Panc1 (cell line): ENCODE measurements around the gene TESK1. TPM values are rescaled to one million over a fixed set of nuclear protein-coding genes. Genes with fewer than 3 reads are reported as not detected.

Experiments used
- ATAC-seq: fragments of 200-7000 bp; cut with Tn5 transposase; 2 replicates; pipeline ENCODE4 v1.9.1; 2020; ENCODE audit warnings: mild to moderate bottlenecking, moderate library complexity
- BruUV-seq: library from RNA; stranded (reverse); fragments of 400-500 nt; replicated peaks from 2 replicates; lab custom pipeline; 2021; lab: Mats Ljungman, UMichigan
- CTCF ChIA-PET: fragments of 300-600 bp; sonication (Branson Sonifier 250); formaldehyde crosslinking; loops from one replicate; lab custom pipeline; 2022; ENCODE audit warnings: antibody characterized with exemption; lab: Charles Lee
- POLR2A ChIA-PET: fragments of 300-600 bp; sonication (Branson Sonifier 250); formaldehyde crosslinking; loops from one replicate; lab custom pipeline; 2022; ENCODE audit warnings: antibody characterized with exemption; lab: Charles Lee
- DNase-seq: peaks from one replicate; pipeline ENCODE4 v3.0.0-alpha.2; 2010; ENCODE audit warnings: low read depth, low spot score
- H3K27ac ChIP-seq: 2 replicates; pipeline ENCODE4 v1.5.1; 2011; ENCODE audit warnings: mild to moderate bottlenecking, low read length, inconsistent platforms
- H3K27me3 ChIP-seq: fragments of 200-500 bp; sonication (Bioruptor generic); 2 replicates; pipeline ENCODE4 v1.6.0; 2014; ENCODE audit warnings: low read length, inconsistent platforms; ENCODE audit not compliant: control insufficient read depth, insufficient read depth
- H3K36me3 ChIP-seq: fragments of 200-500 bp; sonication (Bioruptor generic); 2 replicates; pipeline ENCODE4 v1.5.1; 2014; ENCODE audit warnings: inconsistent platforms, mild to moderate bottlenecking, low read length, moderate library complexity; ENCODE audit not compliant: control insufficient read depth, insufficient read depth
- H3K4me1 ChIP-seq: 2 replicates; pipeline ENCODE4 v1.5.1; 2011; ENCODE audit warnings: inconsistent platforms, mild to moderate bottlenecking, low read length, moderate library complexity; ENCODE audit not compliant: control insufficient read depth, insufficient read depth
- H3K4me3 ChIP-seq, 2 experiments: 2 replicates each; pipeline ENCODE4 v1.5.1; 2011 to 2012; ENCODE audit warnings: low read depth in 2 of 2, low read length in 2 of 2, mild to moderate bottlenecking in 2 of 2, inconsistent platforms in 1 of 2, moderate library complexity in 1 of 2
- H3K9me3 ChIP-seq: fragments of 200-500 bp; sonication (Bioruptor generic); 2 replicates; pipeline ENCODE4 v1.5.1; 2014; ENCODE audit warnings: low read depth, mild to moderate bottlenecking, inconsistent platforms, low read length, moderate library complexity; ENCODE audit not compliant: control insufficient read depth, insufficient read depth
- CTCF ChIP-seq: fragments of 450-650 bp; IDR thresholded peaks from 2 replicates; pipeline ENCODE4 v1.5.1; 2017; ENCODE audit warnings: mild to moderate bottlenecking
- POLR2AphosphoS5 ChIP-seq: IDR thresholded peaks from 2 replicates; pipeline ENCODE4 v1.6.1; 2012; ENCODE audit warnings: mild to moderate bottlenecking, low read depth, low read length, moderate library complexity
- SIN3A ChIP-seq: IDR thresholded peaks from 2 replicates; pipeline ENCODE4 v1.6.1; 2012; ENCODE audit warnings: low read depth, mild to moderate bottlenecking, low read length, moderate library complexity, borderline replicate concordance; ENCODE audit not compliant: insufficient read depth
- TCF7L2 ChIP-seq: IDR thresholded peaks from 2 replicates; pipeline ENCODE4 v1.6.1; 2011; ENCODE audit warnings: mild to moderate bottlenecking, low read depth, low read length, inconsistent platforms
- in situ Hi-C: cut with HindIII; loops from 2 replicates; pipeline ENCODE4 v1.10.0; 2016; ENCODE audit warnings: low sequenced_read_pairs, low pct_unique_long_range_greater_than_20kb
- intact Hi-C: fragments of 100-400 bp; cut with micrococcal nuclease; formaldehyde crosslinking; loops from one replicate; pipeline ENCODE4 v1.10.0; 2022; ENCODE audit not compliant: unreplicated experiment
- total RNA-seq: library from RNA; stranded (reverse); gene quantifications from one replicate; pipeline ENCODE4 v1.2.1, GENCODE V29; 2021; ENCODE audit not compliant: unreplicated experiment
- TF ChIP-seq, protein P1 (sequence below), 2 experiments: IDR thresholded peaks; 2 replicates each; pipeline ENCODE4 v1.6.1; 2011 to 2012; ENCODE audit warnings: low read depth in 2 of 2, control low read depth in 1 of 2, low read length in 1 of 2, mild to moderate bottlenecking in 1 of 2, moderate library complexity in 1 of 2; ENCODE audit not compliant: insufficient read depth in 1 of 2

Gene TESK1
- total RNA-seq, 1 experiment from 2014 or later: 55.0 TPM

DNA sequence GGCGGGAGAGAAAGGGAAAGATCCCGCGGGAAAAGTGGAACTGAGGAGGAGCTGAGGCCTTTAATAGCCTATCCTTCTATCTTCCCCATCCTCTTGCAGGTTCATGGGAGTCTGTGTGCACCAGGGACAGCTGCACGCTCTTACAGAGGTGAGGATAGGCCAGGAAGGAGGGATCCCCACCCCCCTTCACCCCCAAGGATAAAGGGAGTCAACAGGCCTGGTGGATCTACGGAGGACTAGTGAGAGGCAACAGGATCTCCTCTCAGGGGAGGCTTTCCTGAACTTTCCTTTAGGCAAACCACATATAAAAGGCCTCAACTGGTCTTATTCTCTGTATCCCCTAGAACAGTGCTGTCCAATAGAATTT is 1.1 kb downstream of the TESK1 start:
- in situ Hi-C loops: no loop called here

DNA sequence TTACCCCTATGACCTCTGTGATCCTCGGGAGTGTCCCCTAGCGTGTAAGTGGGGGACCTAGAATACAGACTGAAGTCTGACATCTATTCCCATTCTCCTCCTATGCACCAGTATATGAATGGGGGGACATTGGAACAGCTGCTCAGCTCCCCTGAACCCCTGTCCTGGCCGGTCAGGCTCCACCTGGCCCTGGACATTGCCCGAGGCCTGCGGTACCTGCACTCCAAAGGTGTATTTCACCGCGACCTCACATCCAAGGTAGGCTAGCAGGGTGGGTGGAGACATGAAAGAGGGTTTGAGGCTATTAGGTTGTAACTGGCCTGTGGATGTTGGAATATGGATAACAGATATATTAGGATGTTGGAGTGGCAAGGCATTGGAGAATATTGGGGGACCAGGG is 1.7 kb downstream of the TESK1 start:
- POLR2A ChIA-PET: interaction anchor here (0.8 kb wide), 1 partner anchor 61 kb away, joined by 3 read pairs; no protein-coding TSS in a partner anchor
- no TSS peak for BruUV-seq
- Histone ChIP-seq H3K4me1 (peaks cover 20% of the 10 kb centered on the region), H3K4me3 (peak overlapping the region; percentile 76 to 82), H3K36me3 (no peaks in the 10 kb centered on the region; the same call in 1 of the 2 replicates), H3K27ac (peak overlapping the region; percentile 75), H3K27me3 (no peaks in the 10 kb centered on the region), H3K9me3 (no peaks in the 10 kb centered on the region)
- no peak for DNase-seq
- in situ Hi-C loops (no loop called here), intact Hi-C loops (loop anchor here (10.0 kb wide), 1 partner anchor 92 kb away; no protein-coding TSS in a partner anchor)
- ATAC-seq: no peak
- TF ChIP-seq POLR2AphosphoS5: no peak
- no peak for TF ChIP-seq CTCF
- TF ChIP-seq, protein P1, sequence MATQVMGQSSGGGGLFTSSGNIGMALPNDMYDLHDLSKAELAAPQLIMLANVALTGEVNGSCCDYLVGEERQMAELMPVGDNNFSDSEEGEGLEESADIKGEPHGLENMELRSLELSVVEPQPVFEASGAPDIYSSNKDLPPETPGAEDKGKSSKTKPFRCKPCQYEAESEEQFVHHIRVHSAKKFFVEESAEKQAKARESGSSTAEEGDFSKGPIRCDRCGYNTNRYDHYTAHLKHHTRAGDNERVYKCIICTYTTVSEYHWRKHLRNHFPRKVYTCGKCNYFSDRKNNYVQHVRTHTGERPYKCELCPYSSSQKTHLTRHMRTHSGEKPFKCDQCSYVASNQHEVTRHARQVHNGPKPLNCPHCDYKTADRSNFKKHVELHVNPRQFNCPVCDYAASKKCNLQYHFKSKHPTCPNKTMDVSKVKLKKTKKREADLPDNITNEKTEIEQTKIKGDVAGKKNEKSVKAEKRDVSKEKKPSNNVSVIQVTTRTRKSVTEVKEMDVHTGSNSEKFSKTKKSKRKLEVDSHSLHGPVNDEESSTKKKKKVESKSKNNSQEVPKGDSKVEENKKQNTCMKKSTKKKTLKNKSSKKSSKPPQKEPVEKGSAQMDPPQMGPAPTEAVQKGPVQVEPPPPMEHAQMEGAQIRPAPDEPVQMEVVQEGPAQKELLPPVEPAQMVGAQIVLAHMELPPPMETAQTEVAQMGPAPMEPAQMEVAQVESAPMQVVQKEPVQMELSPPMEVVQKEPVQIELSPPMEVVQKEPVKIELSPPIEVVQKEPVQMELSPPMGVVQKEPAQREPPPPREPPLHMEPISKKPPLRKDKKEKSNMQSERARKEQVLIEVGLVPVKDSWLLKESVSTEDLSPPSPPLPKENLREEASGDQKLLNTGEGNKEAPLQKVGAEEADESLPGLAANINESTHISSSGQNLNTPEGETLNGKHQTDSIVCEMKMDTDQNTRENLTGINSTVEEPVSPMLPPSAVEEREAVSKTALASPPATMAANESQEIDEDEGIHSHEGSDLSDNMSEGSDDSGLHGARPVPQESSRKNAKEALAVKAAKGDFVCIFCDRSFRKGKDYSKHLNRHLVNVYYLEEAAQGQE (IDR thresholded peaks at IDR 0.05; ENCODE audit: insufficient read depth in 1 of 2, low read depth in 2 of 2, low read length in 1 of 2): no peak
- no peak for TF ChIP-seq TCF7L2
- TF ChIP-seq SIN3A: no peak
- CTCF ChIA-PET: no interaction called here

More for the DNA sequence above, 1.1 kb downstream of the TESK1 start:
- Histone ChIP-seq H3K4me1 (peaks cover 20% of the 10 kb centered on the region), H3K9me3 (no peaks in the 10 kb centered on the region), H3K27ac (peak overlapping the region; percentile 75), H3K36me3 (no peaks in the 10 kb centered on the region; the same call in 1 of the 2 replicates), H3K27me3 (no peaks in the 10 kb centered on the region), H3K4me3 (peak overlapping the region; percentile 76 to 82)
- TF ChIP-seq, protein P1 (IDR thresholded peaks at IDR 0.05; ENCODE audit: insufficient read depth in 1 of 2, low read depth in 2 of 2, low read length in 1 of 2): no peak
- TF ChIP-seq TCF7L2: no peak
- no peak for TF ChIP-seq CTCF
- no peak for TF ChIP-seq POLR2AphosphoS5
- TF ChIP-seq SIN3A: no peak
- no TSS peak for BruUV-seq
- ChIA-PET POLR2A (no interaction called here), CTCF (no interaction called here)
- ATAC-seq (no peak), DNase-seq (no peak)
- intact Hi-C loops: loop anchor here (10.0 kb wide), 1 partner anchor 91 kb away; no protein-coding TSS in a partner anchor
